Measurements from ENCODE around the gene NDFIP1. TPM values are rescaled to one million over a fixed set of nuclear protein-coding genes. Genes with fewer than 3 reads are reported as not detected.
"Not testable (repeated sequence)": the region's sequence is repeated elsewhere in the genome, so short reads cannot be mapped to it uniquely, and the experiment has no call there.

The NDFIP1 gene
- total RNA-seq, 2 donors from 2014 or later: 37.1 to 56.9 TPM

GRCh38 chr5:142183561-142183960 lies 75.0 kb downstream of the NDFIP1 start:
- H3K27me3 ChIP-seq: no peaks in the 10 kb centered on the region
- no peaks in the 10 kb centered on the region for H3K36me3 ChIP-seq
- no peak overlapping the region for H3K9ac ChIP-seq (ENCODE audit: low read depth in 2 of 2, low read length in 2 of 2)
- DNase-seq: no peak
- intact Hi-C loops (cut with DNase I): no loop called here
- no peaks in the 10 kb centered on the region for H3K9me3 ChIP-seq
- no peaks in the 10 kb centered on the region for H3K4me1 ChIP-seq
- no peak overlapping the region for H3K4me3 ChIP-seq
- H3K27ac ChIP-seq: no peak overlapping the region
- TF ChIP-seq, protein P1, sequence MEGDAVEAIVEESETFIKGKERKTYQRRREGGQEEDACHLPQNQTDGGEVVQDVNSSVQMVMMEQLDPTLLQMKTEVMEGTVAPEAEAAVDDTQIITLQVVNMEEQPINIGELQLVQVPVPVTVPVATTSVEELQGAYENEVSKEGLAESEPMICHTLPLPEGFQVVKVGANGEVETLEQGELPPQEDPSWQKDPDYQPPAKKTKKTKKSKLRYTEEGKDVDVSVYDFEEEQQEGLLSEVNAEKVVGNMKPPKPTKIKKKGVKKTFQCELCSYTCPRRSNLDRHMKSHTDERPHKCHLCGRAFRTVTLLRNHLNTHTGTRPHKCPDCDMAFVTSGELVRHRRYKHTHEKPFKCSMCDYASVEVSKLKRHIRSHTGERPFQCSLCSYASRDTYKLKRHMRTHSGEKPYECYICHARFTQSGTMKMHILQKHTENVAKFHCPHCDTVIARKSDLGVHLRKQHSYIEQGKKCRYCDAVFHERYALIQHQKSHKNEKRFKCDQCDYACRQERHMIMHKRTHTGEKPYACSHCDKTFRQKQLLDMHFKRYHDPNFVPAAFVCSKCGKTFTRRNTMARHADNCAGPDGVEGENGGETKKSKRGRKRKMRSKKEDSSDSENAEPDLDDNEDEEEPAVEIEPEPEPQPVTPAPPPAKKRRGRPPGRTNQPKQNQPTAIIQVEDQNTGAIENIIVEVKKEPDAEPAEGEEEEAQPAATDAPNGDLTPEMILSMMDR (IDR thresholded peaks at IDR 0.05): no peak

DNA sequence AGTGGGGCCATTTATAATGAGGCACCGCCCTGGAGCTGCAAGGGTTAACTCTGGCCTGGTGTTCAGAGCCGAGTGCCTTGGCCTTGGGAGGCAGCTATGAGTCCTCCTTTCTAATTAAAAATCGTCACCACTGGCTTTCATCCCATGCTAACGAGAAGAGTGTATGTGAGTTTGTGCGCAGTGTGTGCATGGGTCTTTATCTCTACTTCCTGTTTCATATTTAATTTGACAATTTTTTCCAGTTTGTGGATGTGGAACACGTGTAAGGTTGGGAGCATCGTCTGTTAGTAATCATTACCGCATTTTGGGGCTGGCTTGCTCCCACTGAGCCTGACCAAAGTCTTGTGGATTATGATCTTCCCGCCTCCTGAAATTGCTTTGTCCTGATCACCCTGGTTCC lies 76.4 kb downstream of the NDFIP1 start:
- Histone ChIP-seq H3K4me1 (no peaks in the 10 kb centered on the region), H3K4me3 (no peak overlapping the region), H3K9me3 (no peaks in the 10 kb centered on the region), H3K27ac (no peak overlapping the region), H3K9ac (ENCODE audit: low read depth in 2 of 2, low read length in 2 of 2) (no peak overlapping the region), H3K27me3 (no peaks in the 10 kb centered on the region), H3K36me3 (no peaks in the 10 kb centered on the region)
- no peak for DNase-seq
- intact Hi-C loops (cut with DNase I): no loop called here
- TF ChIP-seq, protein P1 (IDR thresholded peaks at IDR 0.05): no peak

DNA sequence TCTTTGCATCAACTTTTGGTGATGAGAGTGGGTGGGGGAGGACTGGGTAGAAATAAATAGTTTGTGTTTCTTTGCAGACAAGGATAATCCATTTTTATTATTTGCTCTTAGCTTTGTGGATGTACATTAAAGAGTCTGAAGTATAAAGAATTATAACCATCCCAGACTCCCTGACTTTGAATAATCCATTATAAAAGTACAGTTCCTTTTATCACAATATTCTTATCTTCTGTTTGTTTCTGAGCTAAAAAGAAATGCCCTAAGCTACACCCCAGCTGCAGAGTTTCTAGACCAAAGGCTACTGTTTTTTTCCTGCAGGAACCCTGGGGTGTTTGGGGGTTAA lies 77.9 kb downstream of the NDFIP1 start:
- no peaks in the 10 kb centered on the region for H3K36me3 ChIP-seq
- H3K27me3 ChIP-seq: no peaks in the 10 kb centered on the region
- no peak overlapping the region for H3K4me3 ChIP-seq
- H3K9me3 ChIP-seq: no peaks in the 10 kb centered on the region
- DNase-seq: no peak
- TF ChIP-seq, protein P1 (IDR thresholded peaks at IDR 0.05): no peak
- H3K27ac ChIP-seq: no peak overlapping the region
- intact Hi-C loops (cut with DNase I): no loop called here
- H3K9ac ChIP-seq (ENCODE audit: low read depth in 2 of 2, low read length in 2 of 2): no peak overlapping the region
- H3K4me1 ChIP-seq: no peaks in the 10 kb centered on the region

GRCh38 chr5:142186857-142187594 lies 78.4 kb downstream of the NDFIP1 start:
- DNase-seq: peak; percentile 62
- TF ChIP-seq, protein P1 (IDR thresholded peaks at IDR 0.05): no peak
- Histone ChIP-seq H3K9ac (ENCODE audit: low read depth in 2 of 2, low read length in 2 of 2) (no peak overlapping the region), H3K36me3 (no peaks in the 10 kb centered on the region), H3K27me3 (no peaks in the 10 kb centered on the region), H3K4me3 (no peak overlapping the region), H3K27ac (no peak overlapping the region), H3K4me1 (no peaks in the 10 kb centered on the region), H3K9me3 (no peaks in the 10 kb centered on the region)
- intact Hi-C loops (cut with DNase I): no loop called here

- H3K27me3 ChIP-seq; H3K9ac ChIP-seq (ENCODE audit: low read depth in 2 of 2, low read length in 2 of 2); H3K4me3 ChIP-seq; H3K9me3 ChIP-seq; DNase-seq; H3K27ac ChIP-seq; H3K36me3 ChIP-seq; intact Hi-C loops (cut with DNase I); H3K4me1 ChIP-seq: not testable (repeated sequence)
These were observed 80.1 kb downstream of the NDFIP1 start for GRCh38 chr5:142188691-142189090.

DNA sequence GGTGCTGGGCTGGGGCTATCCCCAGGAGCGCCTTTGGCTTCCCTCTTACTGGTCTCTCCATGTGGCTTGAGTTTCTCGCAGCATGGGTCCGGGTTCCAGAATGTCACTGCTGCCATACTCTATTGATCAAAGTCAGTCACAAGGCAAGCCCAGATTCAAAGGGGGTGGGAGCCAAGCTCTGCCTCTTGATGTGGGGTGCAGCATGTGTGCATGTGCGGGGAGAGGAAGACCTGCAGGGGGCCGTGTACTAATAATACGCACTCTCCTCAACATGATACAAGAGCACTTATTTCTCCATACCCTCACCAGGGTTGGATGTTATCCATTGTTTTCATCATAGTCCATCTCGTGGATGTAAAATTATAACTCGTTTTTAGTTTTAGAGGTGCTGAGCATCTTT lies 81.2 kb downstream of the NDFIP1 start:
- TF ChIP-seq, protein P1 (IDR thresholded peaks at IDR 0.05): no peak
- H3K27ac ChIP-seq: no peak overlapping the region
- no peaks in the 10 kb centered on the region for H3K9me3 ChIP-seq
- no peak overlapping the region for H3K4me3 ChIP-seq
- intact Hi-C loops (cut with DNase I): no loop called here
- H3K27me3 ChIP-seq: no peaks in the 10 kb centered on the region
- H3K36me3 ChIP-seq: no peaks in the 10 kb centered on the region
- no peak for DNase-seq
- no peak overlapping the region for H3K9ac ChIP-seq (ENCODE audit: low read depth in 2 of 2, low read length in 2 of 2)
- no peaks in the 10 kb centered on the region for H3K4me1 ChIP-seq
